CD4-positive, alpha-beta T cell (primary cell): ENCODE data around the gene CCDC174. TPM values are rescaled to one million over a fixed set of nuclear protein-coding genes. Genes with fewer than 3 reads are reported as not detected.

Experiments used
- ATAC-seq: fragments of 200-7000 bp; cut with Tn5 transposase; one replicate; pipeline ENCODE4 v1.10.0; 2022; ENCODE audit warnings: mild to moderate bottlenecking; ENCODE audit not compliant: poor library complexity
- CTCF ChIA-PET: fragments of 350-600 bp; sonication (Branson Sonifier 250); formaldehyde crosslinking; loops from one replicate; lab custom pipeline; 2021; ENCODE audit warnings: antibody characterized with exemption, inconsistent platforms; lab: Charles Lee
- POLR2A ChIA-PET: fragments of 350-600 bp; sonication (Branson Sonifier 250); formaldehyde crosslinking; loops from one replicate; lab custom pipeline; 2021; ENCODE audit warnings: antibody characterized with exemption, inconsistent platforms; lab: Charles Lee
- DNase-seq, 14 experiments: peaks; one replicate each; pipeline ENCODE4 v3.0.0-alpha.2; 2013 to 2020; ENCODE audit warnings: mixed read lengths in 2 of 14
- H3K27ac ChIP-seq, 2 donors: one replicate each; pipeline versions ENCODE4 v1.5.1 to v1.7.0; 2013; ENCODE audit warnings: low read length in 2 of 2, low read depth in 1 of 2, mild to moderate bottlenecking in 1 of 2
- H3K27me3 ChIP-seq, 2 experiments: 1 replicate in 1 of 2; 2 replicates in 1 of 2; pipeline versions ENCODE4 v1.6.1 to v1.7.0; 2013; ENCODE audit warnings: low read length in 2 of 2, control low read depth in 1 of 2, mild to moderate bottlenecking in 1 of 2, moderate library complexity in 1 of 2; ENCODE audit not compliant: insufficient read depth in 2 of 2, control insufficient read depth in 1 of 2
- H3K36me3 ChIP-seq: one replicate; pipeline ENCODE4 v1.6.1; 2013; ENCODE audit warnings: low read length, control low read depth; ENCODE audit not compliant: insufficient read depth
- H3K4me1 ChIP-seq: one replicate; pipeline ENCODE4 v1.6.1; 2013; ENCODE audit warnings: low read length, control low read depth; ENCODE audit not compliant: insufficient read depth
- H3K4me3 ChIP-seq: one replicate; pipeline ENCODE4 v1.5.1; 2013; ENCODE audit warnings: mild to moderate bottlenecking, low read length, moderate library complexity
- H3K9me3 ChIP-seq, 2 experiments: 1 replicate in 1 of 2; 2 replicates in 1 of 2; pipeline versions ENCODE4 v1.6.1 to v1.7.0; 2013; ENCODE audit warnings: low read length in 2 of 2, mild to moderate bottlenecking in 2 of 2, control low read depth in 1 of 2, moderate library complexity in 1 of 2; ENCODE audit not compliant: control insufficient read depth in 1 of 2, insufficient read depth in 1 of 2
- H3K27ac Mint-ChIP-seq: one replicate; pipeline ENCODE4 v1.8.0; 2020; ENCODE audit warnings: mixed read lengths
- H3K27me3 Mint-ChIP-seq: one replicate; pipeline ENCODE4 v1.8.0; 2021; ENCODE audit warnings: mixed read lengths
- H3K36me3 Mint-ChIP-seq: one replicate; pipeline ENCODE4 v1.8.0; 2021; ENCODE audit warnings: low read depth, mixed read lengths
- H3K4me1 Mint-ChIP-seq: one replicate; pipeline ENCODE4 v1.8.0; 2021; ENCODE audit warnings: low read depth, mixed read lengths
- H3K4me3 Mint-ChIP-seq: one replicate; pipeline ENCODE4 v1.8.0; 2020; ENCODE audit warnings: mild to moderate bottlenecking, mixed read lengths
- H3K9me3 Mint-ChIP-seq: one replicate; pipeline ENCODE4 v1.8.0; 2020; ENCODE audit warnings: mixed read lengths
- intact Hi-C, 2 experiments: fragments of 100-400 bp; cut with DNase I in 1 of 2; cut with micrococcal nuclease in 1 of 2; formaldehyde crosslinking; loops; one replicate each; pipeline versions ENCODE4 v1.15.1 to v1.9.0; 2023 to 2025; cut with DNase I, micrococcal nuclease
- total RNA-seq, 174 experiments: library from RNA in 2 of 174; stranded (reverse) in 2 of 174; gene quantifications; one replicate each; pipeline ENCODE4 v1.2.3 and lab custom pipeline; 2021 to 2026
- TF ChIP-seq, protein P1 (sequence below): fragments of 200-600 bp; IDR thresholded peaks from one replicate; pipeline ENCODE4 v1.8.0; 2022; ENCODE audit warnings: antibody characterized with exemption, mild to moderate bottlenecking

Gene CCDC174
- total RNA-seq, 2 experiments from 2014 or later: 32.9 to 37.5 TPM

DNA sequence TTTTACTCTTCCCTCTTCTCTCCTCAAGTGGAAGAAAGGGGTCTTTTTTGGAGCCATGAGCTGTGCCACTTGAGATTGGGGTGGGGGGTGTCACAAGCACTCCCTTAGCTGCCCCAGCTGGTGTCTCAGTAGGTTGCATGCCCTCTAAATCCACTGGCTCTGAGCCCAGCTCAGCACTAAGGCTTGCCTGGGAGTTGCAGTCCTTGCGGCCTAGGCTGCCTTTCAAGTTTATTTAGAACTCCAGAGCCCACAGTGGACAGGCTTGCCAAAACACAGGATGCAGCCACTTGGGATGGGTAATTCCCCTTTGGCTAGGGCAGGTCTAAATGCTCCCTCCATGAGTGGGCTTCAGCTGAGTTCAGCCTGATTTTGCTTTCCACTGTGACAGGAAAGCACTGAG is 48.1 kb downstream of the CCDC174 start:
- TF ChIP-seq, protein P1, sequence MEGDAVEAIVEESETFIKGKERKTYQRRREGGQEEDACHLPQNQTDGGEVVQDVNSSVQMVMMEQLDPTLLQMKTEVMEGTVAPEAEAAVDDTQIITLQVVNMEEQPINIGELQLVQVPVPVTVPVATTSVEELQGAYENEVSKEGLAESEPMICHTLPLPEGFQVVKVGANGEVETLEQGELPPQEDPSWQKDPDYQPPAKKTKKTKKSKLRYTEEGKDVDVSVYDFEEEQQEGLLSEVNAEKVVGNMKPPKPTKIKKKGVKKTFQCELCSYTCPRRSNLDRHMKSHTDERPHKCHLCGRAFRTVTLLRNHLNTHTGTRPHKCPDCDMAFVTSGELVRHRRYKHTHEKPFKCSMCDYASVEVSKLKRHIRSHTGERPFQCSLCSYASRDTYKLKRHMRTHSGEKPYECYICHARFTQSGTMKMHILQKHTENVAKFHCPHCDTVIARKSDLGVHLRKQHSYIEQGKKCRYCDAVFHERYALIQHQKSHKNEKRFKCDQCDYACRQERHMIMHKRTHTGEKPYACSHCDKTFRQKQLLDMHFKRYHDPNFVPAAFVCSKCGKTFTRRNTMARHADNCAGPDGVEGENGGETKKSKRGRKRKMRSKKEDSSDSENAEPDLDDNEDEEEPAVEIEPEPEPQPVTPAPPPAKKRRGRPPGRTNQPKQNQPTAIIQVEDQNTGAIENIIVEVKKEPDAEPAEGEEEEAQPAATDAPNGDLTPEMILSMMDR: no peak
- DNase-seq (no peak), ATAC-seq (no peak)
- H3K4me3 ChIP-seq: no peak overlapping the region
- Mint-ChIP-seq H3K27me3 (no peaks in the 10 kb centered on the region), H3K36me3 (no peaks in the 10 kb centered on the region), H3K9me3 (no peaks in the 10 kb centered on the region), H3K27ac (no peak overlapping the region), H3K4me3 (no peak overlapping the region), H3K4me1 (no peaks in the 10 kb centered on the region)
- H3K9me3 ChIP-seq: no peaks in the 10 kb centered on the region
- no peaks in the 10 kb centered on the region for H3K36me3 ChIP-seq
- POLR2A ChIA-PET: no interaction called here
- H3K4me1 ChIP-seq: no peaks in the 10 kb centered on the region
- intact Hi-C loops: no loop called here
- no peak overlapping the region for H3K27ac ChIP-seq
- H3K27me3 ChIP-seq: no peaks in the 10 kb centered on the region
- CTCF ChIA-PET: no interaction called here

DNA sequence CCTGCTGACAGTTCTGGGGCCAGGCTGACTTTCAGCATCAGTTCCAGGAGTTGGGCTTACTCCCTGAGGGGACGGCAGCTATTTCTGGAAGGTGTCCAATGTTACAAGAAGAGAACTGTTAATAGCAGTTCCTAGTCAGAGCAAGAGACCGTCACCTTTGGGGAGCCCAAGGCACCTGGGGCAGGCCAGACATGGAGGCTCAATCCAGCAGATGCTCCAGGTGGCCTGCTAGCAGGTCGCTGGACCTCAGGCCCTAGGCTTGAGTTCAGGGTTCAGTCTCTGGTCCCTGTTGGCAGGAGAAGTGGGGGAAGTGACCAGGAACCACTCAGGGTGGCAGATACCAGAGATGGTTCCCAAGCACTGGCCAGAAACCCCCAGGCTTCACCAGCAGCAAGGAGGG is 49.3 kb downstream of the CCDC174 start:
- Histone ChIP-seq H3K27me3 (no peaks in the 10 kb centered on the region), H3K4me3 (no peak overlapping the region), H3K27ac (no peak overlapping the region), H3K4me1 (no peaks in the 10 kb centered on the region), H3K36me3 (no peaks in the 10 kb centered on the region), H3K9me3 (no peaks in the 10 kb centered on the region)
- DNase-seq: no peak
- POLR2A ChIA-PET: no interaction called here
- CTCF ChIA-PET: no interaction called here
- TF ChIP-seq, protein P1: no peak
- H3K36me3 Mint-ChIP-seq: no peaks in the 10 kb centered on the region
- no peak for ATAC-seq
- no peak overlapping the region for H3K27ac Mint-ChIP-seq
- H3K9me3 Mint-ChIP-seq: no peaks in the 10 kb centered on the region
- no peak overlapping the region for H3K4me3 Mint-ChIP-seq
- no peaks in the 10 kb centered on the region for H3K4me1 Mint-ChIP-seq
- H3K27me3 Mint-ChIP-seq: no peaks in the 10 kb centered on the region
- intact Hi-C loops: no loop called here

DNA sequence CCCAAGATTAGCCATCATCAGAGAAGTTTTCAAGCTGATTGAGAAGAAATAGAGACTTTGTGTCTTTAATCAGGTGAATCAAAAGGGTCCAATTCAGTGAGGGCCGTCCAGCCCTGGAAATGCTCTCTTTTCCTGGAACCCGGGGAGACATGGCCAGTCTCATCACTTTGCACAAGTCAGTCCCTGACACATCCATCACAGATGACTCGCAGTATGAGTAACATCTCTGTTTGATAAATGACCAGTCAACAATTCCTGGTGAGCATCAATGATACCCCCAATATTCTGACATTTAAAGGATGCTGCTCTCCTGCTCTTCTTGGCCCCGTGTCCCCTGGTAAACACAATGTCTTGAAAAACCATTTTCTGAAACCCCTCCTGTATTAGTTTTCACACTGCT is 50.1 kb downstream of the CCDC174 start:
- no peak overlapping the region for H3K4me3 ChIP-seq
- POLR2A ChIA-PET: no interaction called here

More for the DNA sequence above, 50.1 kb downstream of the CCDC174 start:
- H3K4me1 ChIP-seq: no peaks in the 10 kb centered on the region
- CTCF ChIA-PET: no interaction called here
- Mint-ChIP-seq H3K4me1 (no peaks in the 10 kb centered on the region), H3K36me3 (no peaks in the 10 kb centered on the region), H3K27me3 (no peaks in the 10 kb centered on the region), H3K27ac (no peak overlapping the region), H3K4me3 (no peak overlapping the region), H3K9me3 (no peaks in the 10 kb centered on the region)
- ATAC-seq (no peak), DNase-seq (no peak)
- no peak overlapping the region for H3K27ac ChIP-seq
- no peaks in the 10 kb centered on the region for H3K36me3 ChIP-seq
- intact Hi-C loops: no loop called here
- TF ChIP-seq, protein P1: no peak
- no peaks in the 10 kb centered on the region for H3K9me3 ChIP-seq
- no peaks in the 10 kb centered on the region for H3K27me3 ChIP-seq
